Measurements from ENCODE around the gene IL23R. TPM values are rescaled to one million over a fixed set of nuclear protein-coding genes. Genes with fewer than 3 reads are reported as not detected.

Gene IL23R
- total RNA-seq, 1 experiment from 2014 or later, result 1.5 TPM

DNA sequence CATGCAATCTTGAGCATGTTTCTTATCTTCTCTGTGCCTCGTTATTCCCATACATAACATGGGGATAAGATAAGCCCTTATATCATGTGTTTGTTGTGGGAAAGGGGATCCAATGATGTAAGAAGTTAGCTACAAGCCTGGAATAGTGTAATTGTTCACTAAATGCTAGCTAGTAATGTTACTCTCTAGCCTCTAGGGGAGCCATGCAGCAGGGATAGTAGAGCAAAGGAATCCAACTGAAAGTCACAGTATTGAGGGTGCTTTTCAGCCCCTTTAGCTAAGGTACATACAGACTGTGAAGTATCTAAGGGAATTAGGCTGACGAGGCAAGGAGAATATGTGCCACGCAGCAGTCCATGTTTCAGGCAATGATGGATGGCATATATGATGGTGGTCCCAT, 46.9 kb downstream of the IL23R start:
- DNase-seq (ENCODE audit: low read depth, low spot score), result peak; percentile 69

DNA sequence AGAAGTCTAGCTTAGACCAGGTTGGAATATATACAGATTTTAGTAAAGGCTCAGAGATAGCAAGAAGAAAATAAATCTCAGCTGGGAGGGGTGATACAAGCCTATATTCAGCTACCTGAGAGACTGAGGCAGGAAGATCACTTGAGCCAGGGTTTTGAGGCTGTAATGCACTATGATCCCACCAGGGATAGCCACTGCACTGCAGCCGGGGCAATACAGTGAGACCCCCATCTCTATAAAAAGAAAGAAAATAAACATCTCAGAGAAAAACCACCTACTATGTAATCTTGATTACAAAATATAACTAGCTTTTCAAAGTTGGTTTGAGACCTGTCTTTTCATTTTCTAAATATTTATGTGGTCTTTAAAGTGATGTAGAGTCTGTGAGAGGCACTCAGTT, 47.7 kb downstream of the IL23R start:
- in situ Hi-C loops (cut with HindIII; ENCODE audit: low pct_unique_long_range_greater_than_20kb, low sequenced_read_pairs), result no loop called here
- no peak for DNase-seq (ENCODE audit: low read depth, low spot score)

More for the DNA sequence above, 46.9 kb downstream of the IL23R start:
- in situ Hi-C loops (cut with HindIII; ENCODE audit: low pct_unique_long_range_greater_than_20kb, low sequenced_read_pairs), result no loop called here

DNA sequence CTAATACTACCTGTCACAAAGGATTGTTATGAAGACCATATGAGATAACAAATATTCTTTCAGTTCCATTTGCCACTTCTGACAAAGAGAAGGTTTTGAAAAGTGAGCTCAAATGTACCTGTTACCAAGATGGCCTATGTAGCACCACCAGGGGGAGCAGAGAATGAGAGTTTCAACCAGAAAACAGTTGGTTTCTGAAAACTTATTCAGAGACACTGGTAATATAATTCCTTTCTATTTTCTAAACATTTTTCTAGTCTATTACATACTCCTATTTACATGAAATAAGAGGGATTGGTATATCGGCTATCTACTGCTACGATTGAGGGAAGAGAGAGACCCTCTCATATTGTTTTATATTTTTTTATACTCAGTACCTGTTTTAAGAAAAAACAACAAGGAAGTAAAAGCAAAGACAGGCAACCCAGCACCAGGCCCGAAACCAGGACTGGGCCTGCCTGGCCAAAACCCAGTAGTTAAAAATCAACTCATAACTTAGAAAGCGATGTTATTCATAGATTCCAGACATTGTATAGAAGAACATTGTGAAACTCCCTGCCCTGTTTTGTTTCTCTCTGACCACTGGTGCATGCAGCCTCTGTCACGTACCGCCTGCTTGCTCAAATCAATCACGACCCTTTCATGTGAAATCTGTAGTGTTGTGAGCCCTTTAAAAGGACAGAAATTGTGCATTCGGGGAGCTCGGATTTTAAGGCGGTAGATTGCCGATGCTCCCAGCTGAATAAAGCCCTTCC, 48.3 kb downstream of the IL23R start:
- in situ Hi-C loops (cut with HindIII; ENCODE audit: low pct_unique_long_range_greater_than_20kb, low sequenced_read_pairs), result no loop called here
- peak; percentile 59 for DNase-seq (ENCODE audit: low read depth, low spot score)

DNA sequence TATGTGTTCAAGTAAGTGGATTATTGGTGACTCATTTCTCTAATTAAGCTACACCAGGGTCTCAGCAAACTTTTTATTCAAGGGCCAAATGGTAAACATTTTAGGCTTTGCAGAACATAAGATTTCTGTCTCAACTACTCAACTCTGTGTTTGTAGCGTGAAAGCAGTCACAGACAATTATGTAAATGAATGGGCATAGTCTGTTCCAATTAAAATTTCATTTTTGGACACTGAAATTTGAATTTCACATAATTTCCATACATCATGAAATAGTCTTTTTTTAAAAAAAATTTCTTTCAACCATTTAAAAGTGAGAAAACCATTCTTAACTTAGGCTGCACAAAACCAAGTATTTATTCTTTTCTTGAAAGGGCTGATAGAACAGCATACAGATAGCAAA, 50.1 kb downstream of the IL23R start:
- in situ Hi-C loops (cut with HindIII; ENCODE audit: low pct_unique_long_range_greater_than_20kb, low sequenced_read_pairs), result no loop called here
- no peak for DNase-seq (ENCODE audit: low read depth, low spot score)

DNA sequence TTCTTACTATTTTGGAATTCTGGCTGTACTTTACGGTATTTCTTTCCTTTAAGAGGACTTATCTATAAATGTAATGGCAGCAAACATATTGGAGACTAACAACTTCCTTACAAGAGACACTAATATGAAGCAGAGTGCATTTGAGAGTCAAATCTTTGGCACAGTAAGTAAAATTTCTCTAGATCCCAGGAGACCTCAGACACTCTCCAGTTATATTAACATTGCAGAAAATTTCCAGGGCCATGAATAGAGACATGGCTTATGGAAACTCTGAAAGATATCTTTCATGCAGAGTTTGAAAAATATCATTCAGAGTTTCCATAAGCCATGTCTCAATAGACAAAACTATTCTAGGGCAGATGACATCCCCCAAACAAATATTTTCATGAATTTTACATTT, 51.2 kb downstream of the IL23R start:
- in situ Hi-C loops (cut with HindIII; ENCODE audit: low pct_unique_long_range_greater_than_20kb, low sequenced_read_pairs), result no loop called here
- no peak for DNase-seq (ENCODE audit: low read depth, low spot score)

DNA sequence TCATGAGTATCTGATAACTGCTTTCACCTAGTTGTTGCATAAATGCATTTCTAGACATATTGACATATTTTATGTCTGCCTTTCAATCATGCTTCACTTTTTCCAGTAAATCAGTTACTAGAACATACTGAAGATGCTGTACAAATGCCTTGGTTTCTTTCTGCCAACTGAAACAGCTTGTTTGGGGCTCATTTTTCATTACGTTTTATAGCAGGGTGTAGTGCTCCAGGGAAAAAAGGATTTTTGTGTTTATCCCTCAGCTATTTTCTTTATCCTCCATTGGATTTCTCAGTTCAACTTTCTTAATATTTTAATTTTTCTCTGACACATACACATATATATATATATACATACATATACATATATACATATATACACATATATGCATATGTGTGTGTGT, 51.7 kb downstream of the IL23R start:
- in situ Hi-C loops (cut with HindIII; ENCODE audit: low pct_unique_long_range_greater_than_20kb, low sequenced_read_pairs), result no loop called here
- no peak for DNase-seq (ENCODE audit: low read depth, low spot score)

DNA sequence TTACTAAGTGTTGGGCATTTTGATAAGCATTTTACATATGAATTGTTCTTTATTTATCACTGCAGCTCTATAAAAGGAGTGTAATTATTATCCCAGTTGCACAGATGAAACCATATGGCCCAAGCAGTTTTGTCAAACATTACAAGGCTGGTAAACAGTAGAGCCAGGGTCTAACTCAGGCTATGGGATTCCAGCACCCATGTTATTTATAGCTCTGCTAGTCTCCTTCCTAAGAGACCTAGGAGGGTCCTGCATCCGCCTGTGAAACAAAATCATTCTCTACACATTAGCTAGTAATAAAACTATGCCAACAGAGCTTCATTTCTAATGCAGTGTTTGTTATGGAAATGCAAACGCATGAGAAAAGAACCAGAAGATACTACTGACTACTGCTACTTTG, 58.6 kb downstream of the IL23R start:
- in situ Hi-C loops (cut with HindIII; ENCODE audit: low pct_unique_long_range_greater_than_20kb, low sequenced_read_pairs), result no loop called here
- DNase-seq (ENCODE audit: low read depth, low spot score), result no peak

DNA sequence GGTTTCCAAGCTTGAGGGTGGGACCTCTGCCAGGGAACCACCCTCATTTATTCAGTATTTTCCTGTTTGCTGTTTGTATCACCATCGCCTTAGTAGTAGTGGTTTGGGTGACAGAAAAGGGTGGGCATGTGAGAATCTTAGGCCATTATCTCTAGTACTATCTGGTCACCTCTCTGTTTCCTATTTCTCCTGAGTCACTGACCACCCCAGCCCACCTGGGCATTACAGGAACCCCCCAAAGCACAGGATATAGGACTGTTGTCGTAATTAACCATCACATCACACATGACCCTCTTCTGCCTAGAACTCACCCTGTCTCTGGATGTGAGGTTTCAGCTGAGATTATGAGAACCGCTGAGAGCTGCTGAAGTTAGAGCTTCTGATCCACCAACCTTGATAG, 60.4 kb downstream of the IL23R start:
- in situ Hi-C loops (cut with HindIII; ENCODE audit: low pct_unique_long_range_greater_than_20kb, low sequenced_read_pairs), result no loop called here
- no peak for DNase-seq (ENCODE audit: low read depth, low spot score)

DNA sequence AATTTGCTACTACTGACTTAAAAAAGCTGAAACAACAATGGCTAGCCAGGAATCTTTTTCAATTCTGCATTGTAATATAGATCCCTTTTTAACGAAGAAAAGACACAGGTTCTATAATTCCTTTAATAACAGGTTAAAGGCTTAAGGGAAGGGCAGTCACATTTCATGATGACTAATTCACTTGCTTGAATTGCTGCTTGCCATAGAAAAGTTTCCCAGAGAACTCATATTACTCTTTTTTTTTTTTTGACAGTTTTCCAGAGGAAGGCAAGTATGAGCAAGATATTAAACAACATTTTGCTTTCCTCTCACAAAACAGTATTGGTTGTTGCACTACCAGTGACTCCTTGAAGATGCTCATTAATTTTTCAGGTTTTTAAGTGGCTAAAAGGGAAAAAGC, 60.9 kb downstream of the IL23R start:
- in situ Hi-C loops (cut with HindIII; ENCODE audit: low pct_unique_long_range_greater_than_20kb, low sequenced_read_pairs), result no loop called here
- no peak for DNase-seq (ENCODE audit: low read depth, low spot score)

DNA sequence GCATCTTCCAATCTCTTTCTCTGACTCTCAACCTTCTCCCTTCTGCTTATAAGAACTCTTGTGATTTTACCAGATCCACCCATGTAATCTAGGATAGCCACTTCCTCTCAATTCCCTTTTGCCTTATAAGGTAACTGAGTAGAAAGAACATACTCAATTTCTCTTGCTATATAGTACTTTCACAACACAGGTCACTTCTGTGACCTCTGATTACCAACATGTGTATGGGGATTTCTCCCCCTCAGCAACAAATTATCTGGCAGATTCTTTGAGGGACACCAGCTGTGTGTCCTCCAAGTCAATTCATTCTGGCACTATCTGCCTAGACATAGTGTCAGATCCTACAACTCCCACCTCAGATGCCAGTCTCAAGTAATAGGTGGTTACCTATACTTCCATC, 62.5 kb downstream of the IL23R start:
- in situ Hi-C loops (cut with HindIII; ENCODE audit: low pct_unique_long_range_greater_than_20kb, low sequenced_read_pairs), result no loop called here
- no peak for DNase-seq (ENCODE audit: low read depth, low spot score)

DNA sequence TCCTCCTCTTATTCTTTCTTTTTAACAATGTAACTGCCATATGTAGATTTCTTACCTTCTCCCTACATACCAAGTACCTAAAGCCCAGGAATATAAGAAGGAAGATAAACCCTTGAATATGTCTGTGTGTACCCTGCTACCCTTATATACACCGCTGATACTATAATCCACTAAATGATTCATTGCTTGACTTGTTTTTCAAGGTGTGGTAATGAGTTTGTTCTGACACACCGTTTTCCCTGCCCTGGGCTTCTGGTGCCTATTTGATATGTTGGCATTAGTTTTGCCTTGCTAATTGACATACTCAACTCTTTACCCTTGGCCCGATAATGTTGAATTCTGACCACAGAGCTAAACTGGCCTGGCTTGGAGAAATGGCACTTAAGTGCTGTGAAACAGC, 64.3 kb downstream of the IL23R start:
- no peak for DNase-seq (ENCODE audit: low read depth, low spot score)
- in situ Hi-C loops (cut with HindIII; ENCODE audit: low pct_unique_long_range_greater_than_20kb, low sequenced_read_pairs), result no loop called here

DNA sequence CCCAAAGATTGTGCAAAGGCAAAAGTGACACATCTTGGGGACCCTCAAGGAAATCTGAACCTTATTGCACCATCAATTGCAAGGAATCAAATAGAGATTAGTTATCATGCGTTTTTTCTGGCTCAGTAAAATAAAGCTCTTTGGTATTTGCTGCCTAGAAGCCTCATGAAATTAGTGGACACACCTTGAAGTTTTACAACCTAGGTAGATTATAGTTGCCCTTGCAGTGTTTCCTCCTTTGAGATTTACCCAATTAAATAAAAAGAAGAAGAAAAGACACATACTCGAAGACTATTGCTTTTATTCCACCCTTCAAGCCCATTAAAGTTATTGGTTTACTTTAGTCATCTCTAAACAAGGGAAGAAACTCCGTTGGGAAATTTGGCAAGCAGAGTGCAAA, 70.0 kb downstream of the IL23R start:
- in situ Hi-C loops (cut with HindIII; ENCODE audit: low pct_unique_long_range_greater_than_20kb, low sequenced_read_pairs), result no loop called here
- no peak for DNase-seq (ENCODE audit: low read depth, low spot score)

DNA sequence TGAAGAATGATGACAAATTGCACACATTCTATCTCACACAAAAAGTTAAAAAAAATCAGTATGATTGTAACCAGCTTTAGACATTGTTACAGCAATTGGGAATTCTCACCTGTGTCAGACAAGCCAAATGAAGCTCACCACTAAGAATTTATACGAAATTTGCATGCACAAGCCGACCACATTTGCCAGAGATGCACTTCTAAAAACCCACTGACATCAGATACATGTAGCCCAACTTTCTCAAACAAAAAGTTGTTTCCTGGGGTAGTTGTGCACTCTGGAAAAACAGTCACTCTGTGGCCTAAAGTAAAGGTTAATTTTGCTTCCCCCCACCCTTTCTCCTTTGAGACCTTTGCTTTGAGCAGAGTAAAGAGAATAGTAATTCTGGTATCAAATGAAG, 73.5 kb downstream of the IL23R start:
- in situ Hi-C loops (cut with HindIII; ENCODE audit: low pct_unique_long_range_greater_than_20kb, low sequenced_read_pairs), result no loop called here
- no peak for DNase-seq (ENCODE audit: low read depth, low spot score)

DNA sequence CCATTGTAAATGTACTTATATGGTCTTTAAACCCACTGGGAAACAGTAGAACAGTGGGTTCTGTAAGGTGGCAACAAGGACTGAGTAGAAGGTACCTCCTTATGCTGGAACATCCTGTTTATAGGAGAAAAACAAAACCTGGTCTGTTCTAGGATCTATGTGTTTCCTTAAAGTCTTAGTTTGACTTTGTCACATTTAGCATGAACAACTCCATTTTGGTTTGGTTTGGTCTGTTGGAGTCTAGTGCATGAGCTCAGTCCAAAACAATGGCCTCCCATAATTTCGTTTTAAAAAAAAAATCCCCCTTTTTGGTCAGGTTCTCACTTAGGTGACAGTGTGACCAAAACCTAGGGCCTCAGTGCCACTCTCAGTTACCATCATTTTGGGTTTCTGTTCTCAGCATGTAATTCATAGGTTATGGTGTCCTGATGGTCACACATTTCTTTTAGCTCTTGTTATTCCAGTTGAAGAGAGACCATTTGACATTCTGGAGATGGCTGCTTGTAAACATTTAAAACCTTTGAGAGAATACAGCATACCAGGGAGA, 75.0 kb downstream of the IL23R start:
- in situ Hi-C loops (cut with HindIII; ENCODE audit: low pct_unique_long_range_greater_than_20kb, low sequenced_read_pairs), result no loop called here
- DNase-seq (ENCODE audit: low read depth, low spot score), result no peak

DNA sequence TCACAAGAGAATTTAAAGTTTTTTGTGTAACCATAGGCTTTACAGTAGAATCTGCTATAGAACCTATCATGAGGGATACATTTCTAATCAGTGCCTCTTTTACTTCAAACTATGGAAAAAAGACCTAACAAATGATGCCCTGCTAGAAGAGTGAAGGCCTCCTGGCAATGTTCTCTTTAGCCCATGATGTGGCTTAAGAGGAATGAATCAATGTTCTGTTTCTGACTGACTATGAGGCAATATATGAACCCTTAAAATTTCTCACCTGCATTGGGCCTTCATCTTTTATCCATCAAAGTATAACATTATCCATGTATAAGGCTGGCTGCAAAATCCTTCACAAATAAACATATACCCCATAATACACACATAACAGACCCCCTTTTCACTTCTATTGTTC, 75.8 kb downstream of the IL23R start:
- no peak for DNase-seq (ENCODE audit: low read depth, low spot score)
- in situ Hi-C loops (cut with HindIII; ENCODE audit: low pct_unique_long_range_greater_than_20kb, low sequenced_read_pairs), result no loop called here

DNA sequence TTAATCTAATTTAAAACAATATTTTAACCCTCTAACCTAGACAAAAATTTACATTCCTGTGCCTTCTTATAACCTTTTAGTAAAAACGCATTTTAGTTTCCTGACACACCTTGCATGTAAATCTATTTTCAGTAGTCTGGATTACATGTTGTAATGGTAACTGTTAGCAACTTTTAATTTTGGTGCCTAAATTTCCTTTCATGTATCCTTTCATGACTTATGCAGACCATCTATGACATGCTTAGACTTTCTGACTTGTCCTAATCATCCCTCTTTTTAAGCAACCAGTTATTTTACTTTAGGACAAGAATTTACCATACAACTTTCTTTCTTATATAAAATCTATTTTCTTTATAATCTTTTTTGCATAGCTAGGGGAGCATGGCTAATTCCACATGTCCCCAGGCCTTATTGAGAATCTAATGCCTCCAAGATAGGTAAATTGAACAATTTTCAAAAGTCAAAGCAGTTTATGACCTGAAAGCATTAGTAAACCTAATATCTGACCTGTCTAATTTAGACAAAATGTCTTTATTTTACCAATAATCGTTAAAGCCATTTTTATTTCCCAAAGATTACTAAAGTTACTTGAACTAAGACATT, 83.9 kb downstream of the IL23R start:
- DNase-seq (ENCODE audit: low read depth, low spot score), result no peak
- in situ Hi-C loops (cut with HindIII; ENCODE audit: low pct_unique_long_range_greater_than_20kb, low sequenced_read_pairs), result no loop called here

DNA sequence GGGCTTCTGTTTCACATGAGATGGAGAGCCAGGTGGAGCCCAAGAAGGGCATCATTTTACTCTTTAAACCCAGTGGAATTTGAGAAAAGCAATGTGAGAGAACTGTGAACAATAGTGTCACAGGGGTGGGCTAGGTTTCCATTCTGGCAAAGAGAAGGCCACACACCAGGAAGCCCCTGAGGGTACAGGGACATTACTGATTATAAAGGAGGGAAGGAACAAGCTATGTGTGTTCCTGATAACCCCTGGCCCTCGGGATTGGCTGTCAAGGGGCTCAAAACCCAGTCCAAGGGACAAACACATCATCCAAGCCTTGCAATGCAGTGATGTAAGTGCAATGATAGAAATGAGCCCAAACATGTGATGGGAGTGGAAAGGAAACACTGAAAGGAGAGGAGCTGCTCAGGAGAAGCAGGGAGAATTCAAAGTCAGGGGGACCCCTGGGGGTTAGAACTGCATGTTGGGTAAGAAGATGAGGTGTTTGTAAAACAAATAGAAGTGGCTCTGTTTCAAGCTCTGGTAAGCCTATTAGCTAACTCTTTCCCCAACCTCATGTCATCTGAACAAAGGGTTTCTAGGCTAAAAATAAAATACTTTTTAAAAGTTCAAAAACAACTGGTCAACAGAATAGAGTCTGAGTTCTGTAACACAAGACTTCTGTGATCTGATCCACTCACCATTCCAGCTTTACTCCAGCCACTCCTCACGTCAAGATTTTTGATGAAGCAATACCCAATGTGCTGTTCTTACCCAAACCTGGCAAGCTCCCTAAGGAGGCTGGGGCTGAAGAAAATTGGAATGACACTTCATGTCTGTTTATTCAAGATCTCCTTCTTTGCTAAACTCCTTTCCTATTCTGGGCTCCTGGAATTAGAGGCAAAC, 90.3 kb downstream of the IL23R start:
- DNase-seq (ENCODE audit: low read depth, low spot score), result peak; percentile 47
- in situ Hi-C loops (cut with HindIII; ENCODE audit: low pct_unique_long_range_greater_than_20kb, low sequenced_read_pairs), result no loop called here

DNA sequence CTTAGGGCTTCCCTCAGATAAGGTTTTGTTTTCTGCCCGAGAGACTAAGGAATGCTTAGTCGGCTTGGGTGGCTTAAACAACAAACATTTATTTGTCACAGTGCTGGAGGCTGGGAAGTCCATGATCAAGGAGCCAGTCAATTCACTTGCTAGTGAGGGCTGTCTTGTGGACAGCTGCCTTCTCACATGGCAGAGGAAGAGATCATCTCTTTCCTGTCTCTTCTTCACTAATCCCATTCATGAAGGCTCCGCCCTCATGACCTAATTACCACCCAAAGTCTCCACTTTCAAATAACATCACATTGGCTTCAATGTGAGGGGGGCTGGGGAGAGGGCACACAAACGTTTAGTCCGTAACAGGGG, 90.9 kb downstream of the IL23R start:
- peak; percentile 92 for DNase-seq (ENCODE audit: low read depth, low spot score)
- in situ Hi-C loops (cut with HindIII; ENCODE audit: low pct_unique_long_range_greater_than_20kb, low sequenced_read_pairs), result no loop called here

Data from SK-MEL-5 (cell line).